HG03135 (cell line): Measurements from ENCODE around the gene PDGFB.

ENCODE experiments used
- ATAC-seq: cut with Tn5 transposase; IDR thresholded peaks from one replicate; pipeline ENCODE4 v1.9.1; 2021; ENCODE audit warnings: mild to moderate bottlenecking, moderate library complexity; ENCODE audit not compliant: unreplicated experiment

The PDGFB gene

GRCh38 chr22:39176714-39177455 is 67.9 kb downstream of the PDGFB start:
- ATAC-seq = no peak

DNA sequence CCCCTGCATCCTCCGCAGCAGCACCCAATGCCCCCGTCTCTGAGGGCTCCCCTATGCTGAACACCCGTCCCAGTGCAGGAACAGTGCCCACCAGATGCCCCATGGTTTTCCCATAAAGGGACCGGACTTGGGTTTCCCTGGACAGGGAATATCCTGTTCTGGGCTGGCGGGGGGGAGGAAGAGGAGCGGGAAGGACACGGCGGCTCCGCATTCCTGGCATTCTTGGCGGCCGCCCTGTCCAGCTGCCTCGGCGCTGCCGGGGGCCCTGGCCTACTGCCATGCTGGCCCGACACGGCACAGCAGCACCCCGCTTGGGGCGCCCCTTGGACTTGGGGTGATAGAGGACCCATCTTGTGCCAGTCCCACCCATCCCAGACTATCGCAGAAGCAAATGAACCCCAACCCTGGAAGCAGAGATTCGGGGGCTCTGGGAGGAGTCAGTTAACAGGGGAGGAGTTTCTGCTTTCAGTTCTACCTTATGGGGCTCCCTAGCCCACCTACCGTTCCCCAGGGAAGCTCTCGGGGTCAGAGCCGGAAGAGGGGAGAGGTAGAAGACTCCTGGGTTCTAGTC is 68.6 kb downstream of the PDGFB start:
- ATAC-seq = no peak

DNA sequence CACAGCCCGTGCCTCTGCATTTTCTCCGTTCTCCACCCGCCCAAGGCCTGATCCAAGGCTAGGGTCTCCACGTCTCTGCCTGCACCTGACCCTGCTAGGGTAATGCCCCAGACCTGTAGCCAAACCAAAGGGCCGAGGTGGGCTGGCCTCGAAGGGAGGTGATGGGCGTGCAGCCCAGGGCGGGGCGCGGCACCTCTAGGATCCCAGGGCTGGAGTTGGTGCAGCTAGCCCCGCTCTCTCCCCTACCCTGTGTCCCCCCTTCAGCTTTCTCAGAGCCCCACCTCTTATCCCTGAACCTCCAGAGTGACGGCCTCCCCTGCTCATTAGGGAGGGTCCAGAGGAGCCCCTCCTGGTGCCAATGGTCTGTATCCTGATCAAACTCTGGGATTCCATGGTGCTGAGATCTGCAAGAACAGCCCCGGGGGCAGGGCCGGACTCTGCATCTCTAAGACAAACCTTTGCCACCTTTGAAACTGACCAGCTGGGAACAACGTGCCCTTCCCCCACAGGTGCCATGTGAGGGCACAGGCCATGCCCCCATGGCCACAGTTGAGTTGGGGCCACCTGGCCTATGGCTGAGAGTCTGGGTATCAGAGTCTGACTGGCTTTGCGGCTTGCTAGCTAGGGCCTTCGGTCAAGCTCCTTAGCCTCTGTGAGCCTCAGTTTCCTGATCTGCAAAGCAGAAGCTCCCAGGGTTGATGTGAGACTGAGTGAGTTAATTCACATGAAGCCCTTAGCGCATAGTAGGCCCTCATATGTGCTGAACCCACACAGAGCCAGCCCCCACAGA is 69.2 kb downstream of the PDGFB start:
- no peak for ATAC-seq

DNA sequence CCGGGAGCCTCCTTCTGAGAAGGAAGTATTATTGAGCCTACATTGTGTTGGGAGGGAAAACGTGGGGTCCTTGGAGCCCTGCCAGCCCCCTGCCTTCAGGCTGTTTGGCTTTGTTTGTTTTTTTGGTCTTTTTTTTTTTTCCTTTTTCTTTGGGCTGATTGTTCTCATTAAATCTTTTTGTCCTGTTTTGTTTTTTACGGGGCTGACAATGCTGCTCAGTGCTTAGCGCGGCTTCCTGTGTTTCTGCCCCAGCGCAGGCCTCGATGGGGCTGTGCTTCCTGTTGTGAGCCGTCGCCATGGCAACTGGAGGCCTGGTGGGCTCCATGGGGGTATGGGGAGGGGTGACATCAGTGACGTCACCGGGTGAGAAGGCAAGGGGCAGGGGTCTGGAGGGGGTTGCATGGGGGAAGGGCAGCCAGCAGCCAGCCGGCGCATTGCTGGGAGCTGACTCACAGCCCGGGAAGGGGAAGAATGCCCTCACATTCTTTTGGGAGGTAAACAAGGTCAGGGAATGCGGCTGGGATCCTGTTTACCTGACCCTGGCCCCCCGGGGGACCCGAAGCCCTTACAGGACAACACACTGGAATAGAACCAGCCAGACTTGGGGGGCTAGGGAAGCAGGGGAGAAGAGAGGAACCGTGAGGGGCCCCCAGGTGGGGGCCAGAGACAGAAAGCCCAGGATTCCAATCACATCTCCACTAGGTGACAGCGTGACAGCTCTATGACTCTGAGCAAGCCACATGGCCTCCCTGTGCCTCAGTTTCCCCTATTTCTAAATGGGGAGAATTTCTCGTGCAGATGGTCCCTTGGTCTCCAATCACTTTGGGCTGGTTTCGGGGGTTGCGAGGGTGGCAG is 70.1 kb downstream of the PDGFB start:
- ATAC-seq = no peak

DNA sequence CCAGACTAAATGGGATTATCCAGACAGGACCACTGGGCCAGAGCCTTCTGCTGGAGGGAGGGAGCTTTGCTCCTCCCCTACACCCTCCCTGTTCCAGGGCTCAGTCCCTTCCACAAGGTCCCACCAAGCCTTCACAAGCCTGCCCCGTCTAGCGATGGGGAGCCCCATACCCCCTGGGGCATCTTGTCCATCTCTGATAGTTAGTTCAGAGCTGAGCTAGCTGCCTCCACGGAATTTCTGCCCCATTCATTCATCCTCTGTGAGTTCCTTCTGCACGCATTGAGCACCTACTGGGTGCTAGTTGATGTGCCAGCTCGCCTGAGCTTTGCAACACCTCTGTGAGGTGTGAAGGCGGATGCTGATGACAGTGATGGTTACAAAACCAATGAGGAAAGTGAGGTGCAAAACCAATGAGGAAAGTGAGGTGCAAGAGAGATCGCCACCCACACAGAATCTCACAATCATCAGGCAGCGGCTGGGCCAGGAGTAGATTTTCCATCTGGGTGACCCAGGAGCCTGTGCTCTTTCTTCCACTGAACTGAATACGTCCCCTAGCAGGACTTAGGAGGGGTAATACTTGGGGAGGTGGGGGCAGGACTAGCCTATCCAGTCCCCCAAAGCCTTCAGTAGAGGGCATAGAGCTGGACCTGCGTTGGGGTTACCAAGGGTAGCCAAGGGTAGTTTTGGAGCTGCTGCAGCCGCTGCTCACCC is 70.8 kb downstream of the PDGFB start:
- no peak for ATAC-seq
